ENCODE data around the gene LRMDA.

The LRMDA gene

GRCh38 chr10:75778665-75779064, 347.2 kb downstream of the LRMDA start:
- TF ChIP-seq TCF12 (IDR thresholded peaks at IDR 0.05; ENCODE audit: low read depth) (no peak), EP300 (IDR thresholded peaks at IDR 0.05; ENCODE audit: borderline replicate concordance) (no peak), NFIC (IDR thresholded peaks at IDR 0.05) (no peak), RAD21 (IDR thresholded peaks at IDR 0.05; ENCODE audit: low read depth) (no peak)

GRCh38 chr10:75779276-75779675, 347.9 kb downstream of the LRMDA start:
- TF ChIP-seq TCF12 (IDR thresholded peaks at IDR 0.05; ENCODE audit: low read depth): no peak
- no peak for TF ChIP-seq EP300 (IDR thresholded peaks at IDR 0.05; ENCODE audit: borderline replicate concordance)
- TF ChIP-seq NFIC (IDR thresholded peaks at IDR 0.05): no peak
- TF ChIP-seq USF1 (IDR thresholded peaks at IDR 0.05): no peak
- no peak for TF ChIP-seq RAD21 (IDR thresholded peaks at IDR 0.05; ENCODE audit: low read depth)
- TF ChIP-seq ZBTB7A (IDR thresholded peaks at IDR 0.05; ENCODE audit: low read depth): no peak
- no peak for TF ChIP-seq TAF1 (IDR thresholded peaks at IDR 0.05; ENCODE audit: low read depth)
- no peak for TF ChIP-seq REST (IDR thresholded peaks at IDR 0.05; ENCODE audit: low read depth)
- TF ChIP-seq FOXM1 (IDR thresholded peaks at IDR 0.05; ENCODE audit: borderline replicate concordance, low read depth): no peak
- TF ChIP-seq TEAD4 (IDR thresholded peaks at IDR 0.05): no peak
- TF ChIP-seq EGR1 (IDR thresholded peaks at IDR 0.05): no peak
- TF ChIP-seq MAX (IDR thresholded peaks at IDR 0.05): no peak
- TF ChIP-seq YY1 (IDR thresholded peaks at IDR 0.05; ENCODE audit: low read depth): no peak
- TF ChIP-seq CEBPB (IDR thresholded peaks at IDR 0.05): no peak
- no peak for TF ChIP-seq CREB1 (IDR thresholded peaks at IDR 0.05; ENCODE audit: low read depth)

- TF ChIP-seq FOXM1 (IDR thresholded peaks at IDR 0.05; ENCODE audit: borderline replicate concordance, low read depth): no peak
- no peak for TF ChIP-seq YY1 (IDR thresholded peaks at IDR 0.05; ENCODE audit: low read depth)
- no peak for TF ChIP-seq MAX (IDR thresholded peaks at IDR 0.05)
- TF ChIP-seq USF1 (IDR thresholded peaks at IDR 0.05): no peak
- TF ChIP-seq EP300 (IDR thresholded peaks at IDR 0.05; ENCODE audit: borderline replicate concordance): no peak
- no peak for TF ChIP-seq EGR1 (IDR thresholded peaks at IDR 0.05)
- no peak for TF ChIP-seq REST (IDR thresholded peaks at IDR 0.05; ENCODE audit: low read depth)
- TF ChIP-seq ZBTB7A (IDR thresholded peaks at IDR 0.05; ENCODE audit: low read depth): no peak
- TF ChIP-seq TAF1 (IDR thresholded peaks at IDR 0.05; ENCODE audit: low read depth): no peak
- no peak for TF ChIP-seq NFIC (IDR thresholded peaks at IDR 0.05)
- TF ChIP-seq RAD21 (IDR thresholded peaks at IDR 0.05; ENCODE audit: low read depth): no peak
- no peak for TF ChIP-seq TCF12 (IDR thresholded peaks at IDR 0.05; ENCODE audit: low read depth)
- TF ChIP-seq CEBPB (IDR thresholded peaks at IDR 0.05): no peak
Observed at GRCh38 chr10:75782463-75783248, 351.2 kb downstream of the LRMDA start.

GRCh38 chr10:75788394-75789205, 357.2 kb downstream of the LRMDA start:
- TF ChIP-seq MAX (IDR thresholded peaks at IDR 0.05) (no peak), TCF12 (IDR thresholded peaks at IDR 0.05; ENCODE audit: low read depth) (no peak), REST (IDR thresholded peaks at IDR 0.05; ENCODE audit: low read depth) (no peak), CREB1 (IDR thresholded peaks at IDR 0.05; ENCODE audit: low read depth) (no peak), NFIC (IDR thresholded peaks at IDR 0.05) (no peak), USF1 (IDR thresholded peaks at IDR 0.05) (no peak), EGR1 (IDR thresholded peaks at IDR 0.05) (no peak), RAD21 (IDR thresholded peaks at IDR 0.05; ENCODE audit: low read depth) (no peak), EP300 (IDR thresholded peaks at IDR 0.05; ENCODE audit: borderline replicate concordance) (no peak), CEBPB (IDR thresholded peaks at IDR 0.05) (no peak), FOXM1 (IDR thresholded peaks at IDR 0.05; ENCODE audit: borderline replicate concordance, low read depth) (no peak), ZBTB7A (IDR thresholded peaks at IDR 0.05; ENCODE audit: low read depth) (no peak), YY1 (IDR thresholded peaks at IDR 0.05; ENCODE audit: low read depth) (no peak), TEAD4 (IDR thresholded peaks at IDR 0.05) (no peak), TAF1 (IDR thresholded peaks at IDR 0.05; ENCODE audit: low read depth) (no peak)

Data from Ishikawa (cell line).